HEK293 (cell line): ENCODE data around the gene SIGLEC5.

Experiments used
- CTCF ChIA-PET: fragments of 350-600 bp; formaldehyde crosslinking; extraction: SDS; loops from one replicate; lab custom pipeline; 2021; ENCODE audit warnings: antibody characterized with exemption; lab: Yijun Ruan, JAX
- POLR2A ChIA-PET: fragments of 300-600 bp; formaldehyde crosslinking; extraction: SDS; loops from one replicate; lab custom pipeline; 2020; ENCODE audit warnings: antibody characterized with exemption, inconsistent platforms; lab: Yijun Ruan, JAX
- H3K27ac ChIP-seq: fragments of 200-500 bp; sonication (Bioruptor generic); 2 replicates; pipeline ENCODE4 v1.5.1; 2014; ENCODE audit warnings: low read depth, low read length, control low read depth, inconsistent platforms; ENCODE audit errors: extremely low read depth
- H3K36me3 ChIP-seq, 2 experiments: fragments of 200-500 bp in 1 of 2; sonication (Bioruptor generic) in 1 of 2; 1 replicate in 1 of 2; 2 replicates in 1 of 2; pipeline ENCODE4 v1.5.1; 2014 to 2017; ENCODE audit warnings: inconsistent platforms in 2 of 2, low read length in 2 of 2; ENCODE audit not compliant: control insufficient read depth in 2 of 2, insufficient read depth in 1 of 2
- H3K4me1 ChIP-seq: fragments of 200-500 bp; sonication (Bioruptor generic); 2 replicates; pipeline ENCODE4 v1.5.1; 2014; ENCODE audit warnings: mild to moderate bottlenecking, low read length, inconsistent platforms; ENCODE audit not compliant: control insufficient read depth, insufficient read depth
- H3K4me3 ChIP-seq: 2 replicates; pipeline ENCODE4 v1.5.1; 2011; ENCODE audit warnings: low read depth, mild to moderate bottlenecking, control low read depth, low read length, moderate library complexity
- H3K9me3 ChIP-seq: fragments of 200-500 bp; sonication (Bioruptor generic); 2 replicates; pipeline ENCODE4 v1.5.1; 2014; ENCODE audit warnings: low read depth, low read length, inconsistent platforms; ENCODE audit not compliant: control insufficient read depth, insufficient read depth
- GFI1B ChIP-seq: fragments of 450-650 bp; formaldehyde crosslinking; IDR thresholded peaks from 2 replicates; pipeline ENCODE4 v1.5.1; 2016; ENCODE audit warnings: missing biosample characterization, missing genetic modification characterization
- GLIS1 ChIP-seq: fragments of 450-650 bp; formaldehyde crosslinking; IDR thresholded peaks from 2 replicates; pipeline ENCODE4 v1.5.1; 2016; ENCODE audit warnings: missing biosample characterization, missing genetic modification characterization
- HIC1 ChIP-seq: fragments of 450-650 bp; formaldehyde crosslinking; IDR thresholded peaks from 2 replicates; pipeline ENCODE4 v1.5.1; 2016; ENCODE audit warnings: missing biosample characterization, missing genetic modification characterization
- KLF9 ChIP-seq: fragments of 450-650 bp; formaldehyde crosslinking; IDR thresholded peaks from 2 replicates; pipeline ENCODE4 v1.5.1; 2016; ENCODE audit warnings: missing biosample characterization, missing genetic modification characterization, low read depth
- PATZ1 ChIP-seq: fragments of 450-650 bp; formaldehyde crosslinking; IDR thresholded peaks from 2 replicates; pipeline ENCODE4 v1.5.1; 2016; ENCODE audit warnings: missing biosample characterization, missing genetic modification characterization
- ZFP3 ChIP-seq: fragments of 450-650 bp; formaldehyde crosslinking; IDR thresholded peaks from 2 replicates; pipeline ENCODE4 v1.5.1; 2016; ENCODE audit warnings: low read depth, missing biosample characterization, missing genetic modification characterization
- ZNF133 ChIP-seq: fragments of 450-650 bp; formaldehyde crosslinking; IDR thresholded peaks from 2 replicates; pipeline ENCODE4 v1.5.1; 2016; ENCODE audit warnings: missing biosample characterization, missing genetic modification characterization
- ZNF155 ChIP-seq: fragments of 450-650 bp; formaldehyde crosslinking; IDR thresholded peaks from 2 replicates; pipeline ENCODE4 v1.5.1; 2016; ENCODE audit warnings: missing biosample characterization, missing genetic modification characterization
- ZNF211 ChIP-seq: fragments of 450-650 bp; formaldehyde crosslinking; IDR thresholded peaks from 2 replicates; pipeline ENCODE4 v1.5.1; 2016; ENCODE audit warnings: low read depth, missing biosample characterization, missing genetic modification characterization
- ZNF280C ChIP-seq: fragments of 450-650 bp; formaldehyde crosslinking; IDR thresholded peaks from 2 replicates; pipeline ENCODE4 v1.5.1; 2016; ENCODE audit warnings: missing biosample characterization, missing genetic modification characterization
- ZNF302 ChIP-seq: fragments of 450-650 bp; formaldehyde crosslinking; IDR thresholded peaks from 2 replicates; pipeline ENCODE4 v1.5.1; 2016; ENCODE audit warnings: missing biosample characterization, missing genetic modification characterization, low read depth
- ZNF514 ChIP-seq: fragments of 450-650 bp; formaldehyde crosslinking; IDR thresholded peaks from 2 replicates; pipeline ENCODE4 v1.5.1; 2016; ENCODE audit warnings: missing biosample characterization, missing genetic modification characterization
- ZNF704 ChIP-seq: fragments of 450-650 bp; formaldehyde crosslinking; IDR thresholded peaks from 2 replicates; pipeline ENCODE4 v1.5.1; 2016; ENCODE audit warnings: missing biosample characterization, missing genetic modification characterization
- ZNF776 ChIP-seq: fragments of 450-650 bp; formaldehyde crosslinking; IDR thresholded peaks from 2 replicates; pipeline ENCODE4 v1.5.0; 2017; ENCODE audit warnings: missing biosample characterization, missing genetic modification characterization, borderline replicate concordance

Gene SIGLEC5

GRCh38 chr19:51565583-51565982 is 64.6 kb downstream of the SIGLEC5 start (continued):
- no peak for TF ChIP-seq ZNF280C (tag by site-specific recombination)
- no peak for TF ChIP-seq HIC1
- no peak for TF ChIP-seq ZNF302
- TF ChIP-seq GLIS1: no peak
- no peak for TF ChIP-seq KLF9 (tag by site-specific recombination)
- no peak for TF ChIP-seq ZNF776 (tag by site-specific recombination)
- no peak for TF ChIP-seq ZNF133 (tag by site-specific recombination)
- no peak for TF ChIP-seq ZNF704

- H3K4me1 ChIP-seq: no peaks in the 10 kb centered on the region
- TF ChIP-seq GFI1B (no peak), ZNF211 (tag by site-specific recombination) (no peak), KLF9 (tag by site-specific recombination) (no peak), PATZ1 (tag by site-specific recombination) (no peak), ZNF155 (tag by site-specific recombination) (no peak), ZFP3 (tag by site-specific recombination) (no peak), ZNF514 (tag by site-specific recombination) (no peak)
- ChIA-PET CTCF (no interaction called here), POLR2A (no interaction called here)
- H3K27ac ChIP-seq: no peak overlapping the region
- no peaks in the 10 kb centered on the region for H3K9me3 ChIP-seq
- no peak overlapping the region for H3K4me3 ChIP-seq
- H3K36me3 ChIP-seq: no peaks in the 10 kb centered on the region
Observed at GRCh38 chr19:51564791-51565190, 65.4 kb downstream of the SIGLEC5 start.
